ENCODE data around the gene IRF9. TPM values are rescaled to one million over a fixed set of nuclear protein-coding genes. Genes with fewer than 3 reads are reported as not detected.

IRF9 gene
- total RNA-seq, 1 donor from 2014 or later = 158 TPM

DNA sequence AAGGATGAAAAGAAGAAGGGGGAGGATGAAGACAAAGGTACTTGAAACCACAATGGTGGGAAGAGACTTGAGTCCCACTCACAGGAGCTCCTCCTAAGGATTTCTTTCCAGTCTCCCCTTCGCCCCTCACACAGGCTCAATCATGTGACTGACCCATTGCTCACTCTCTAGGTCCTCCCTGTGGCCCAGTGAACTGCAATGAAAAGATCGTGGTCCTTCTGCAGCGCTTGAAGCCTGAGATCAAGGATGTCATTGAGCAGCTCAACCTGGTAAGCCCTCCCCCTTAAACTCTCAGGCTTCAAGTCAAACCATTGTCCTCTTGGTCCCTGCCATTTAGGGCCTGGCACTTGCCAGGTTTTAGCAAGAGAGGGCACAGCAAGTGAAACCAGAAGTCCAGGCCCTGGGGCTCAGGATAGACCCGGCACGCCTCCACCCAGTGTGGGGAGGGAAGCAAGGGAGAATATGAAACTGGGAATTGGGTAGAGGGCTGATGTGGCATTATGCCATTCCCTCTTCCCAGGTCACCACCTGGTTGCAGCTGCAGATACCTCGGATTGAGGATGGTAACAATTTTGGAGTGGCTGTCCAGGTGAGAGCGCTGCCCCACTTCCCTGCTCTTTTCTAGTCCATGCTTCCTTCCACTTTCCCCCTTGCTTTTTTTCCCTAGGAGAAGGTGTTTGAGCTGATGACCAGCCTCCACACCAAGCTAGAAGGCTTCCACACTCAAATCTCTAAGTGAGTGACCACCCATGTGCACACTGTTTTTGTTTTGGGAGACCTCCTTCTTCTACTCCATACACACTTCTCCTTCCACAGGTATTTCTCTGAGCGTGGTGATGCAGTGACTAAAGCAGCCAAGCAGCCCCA lies 23.3 kb upstream of the IRF9 start:
- DNase-seq = no peak
- peak overlapping the region; percentile 100 for H3K4me3 ChIP-seq
- H3K36me3 ChIP-seq = peaks cover 29% of the 10 kb centered on the region
- TF ChIP-seq, protein P1, sequence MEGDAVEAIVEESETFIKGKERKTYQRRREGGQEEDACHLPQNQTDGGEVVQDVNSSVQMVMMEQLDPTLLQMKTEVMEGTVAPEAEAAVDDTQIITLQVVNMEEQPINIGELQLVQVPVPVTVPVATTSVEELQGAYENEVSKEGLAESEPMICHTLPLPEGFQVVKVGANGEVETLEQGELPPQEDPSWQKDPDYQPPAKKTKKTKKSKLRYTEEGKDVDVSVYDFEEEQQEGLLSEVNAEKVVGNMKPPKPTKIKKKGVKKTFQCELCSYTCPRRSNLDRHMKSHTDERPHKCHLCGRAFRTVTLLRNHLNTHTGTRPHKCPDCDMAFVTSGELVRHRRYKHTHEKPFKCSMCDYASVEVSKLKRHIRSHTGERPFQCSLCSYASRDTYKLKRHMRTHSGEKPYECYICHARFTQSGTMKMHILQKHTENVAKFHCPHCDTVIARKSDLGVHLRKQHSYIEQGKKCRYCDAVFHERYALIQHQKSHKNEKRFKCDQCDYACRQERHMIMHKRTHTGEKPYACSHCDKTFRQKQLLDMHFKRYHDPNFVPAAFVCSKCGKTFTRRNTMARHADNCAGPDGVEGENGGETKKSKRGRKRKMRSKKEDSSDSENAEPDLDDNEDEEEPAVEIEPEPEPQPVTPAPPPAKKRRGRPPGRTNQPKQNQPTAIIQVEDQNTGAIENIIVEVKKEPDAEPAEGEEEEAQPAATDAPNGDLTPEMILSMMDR (IDR thresholded peaks at IDR 0.05) = no peak
- no peak overlapping the region for H3K27ac ChIP-seq
- peaks cover 53% of the 10 kb centered on the region for H3K4me1 ChIP-seq
- no peak for ATAC-seq
- no peaks in the 10 kb centered on the region for H3K27me3 ChIP-seq (ENCODE audit: low read depth)
- intact Hi-C loops (cut with DNase I) = no loop called here
- no peaks in the 10 kb centered on the region for H3K9me3 ChIP-seq

DNA sequence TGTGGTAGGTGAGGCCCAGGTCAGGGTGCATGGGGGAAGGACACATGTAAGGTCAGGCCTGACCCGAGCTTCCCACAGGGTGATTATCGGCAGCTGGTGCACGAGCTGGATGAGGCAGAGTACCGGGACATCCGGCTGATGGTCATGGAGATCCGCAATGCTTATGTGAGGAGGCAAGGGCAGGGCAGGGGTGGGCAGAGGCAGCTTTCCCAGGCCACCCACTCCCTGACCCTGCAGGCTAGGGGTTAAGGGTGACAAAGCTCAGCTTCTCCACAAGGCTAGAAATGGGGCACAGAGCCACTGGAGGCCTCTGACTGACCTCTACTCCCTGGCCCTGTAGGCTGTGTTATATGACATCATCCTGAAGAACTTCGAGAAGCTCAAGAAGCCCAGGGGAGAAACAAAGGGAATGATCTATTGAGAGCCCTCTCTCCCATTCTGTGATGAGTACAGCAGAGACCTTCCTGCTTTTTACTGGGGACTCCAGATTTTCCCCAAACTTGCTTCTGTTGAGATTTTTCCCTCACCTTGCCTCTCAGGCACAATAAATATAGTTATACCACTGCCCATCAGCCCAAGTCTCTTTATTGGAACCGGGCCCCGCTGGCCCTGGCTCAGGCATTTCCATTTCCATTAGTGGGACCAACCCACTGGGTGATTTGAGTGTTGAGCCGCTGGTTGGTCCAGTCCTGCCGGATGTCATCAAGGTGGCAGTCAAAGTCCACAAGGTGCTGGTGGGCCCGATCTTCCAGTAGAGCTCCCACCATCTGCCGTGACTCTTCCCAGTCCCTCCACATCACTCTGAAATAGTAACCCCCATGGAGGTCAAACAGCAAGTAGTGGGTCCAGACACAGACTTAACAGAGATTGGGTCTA lies 22.4 kb upstream of the IRF9 start:
- DNase-seq (no peak), ATAC-seq (no peak)
- Histone ChIP-seq H3K4me3 (no peak overlapping the region), H3K9me3 (no peaks in the 10 kb centered on the region), H3K36me3 (peaks cover 34% of the 10 kb centered on the region), H3K4me1 (peaks cover 53% of the 10 kb centered on the region), H3K27ac (no peak overlapping the region), H3K27me3 (ENCODE audit: low read depth) (no peaks in the 10 kb centered on the region)
- intact Hi-C loops (cut with DNase I) = no loop called here
- TF ChIP-seq, protein P1 (IDR thresholded peaks at IDR 0.05) = no peak

DNA sequence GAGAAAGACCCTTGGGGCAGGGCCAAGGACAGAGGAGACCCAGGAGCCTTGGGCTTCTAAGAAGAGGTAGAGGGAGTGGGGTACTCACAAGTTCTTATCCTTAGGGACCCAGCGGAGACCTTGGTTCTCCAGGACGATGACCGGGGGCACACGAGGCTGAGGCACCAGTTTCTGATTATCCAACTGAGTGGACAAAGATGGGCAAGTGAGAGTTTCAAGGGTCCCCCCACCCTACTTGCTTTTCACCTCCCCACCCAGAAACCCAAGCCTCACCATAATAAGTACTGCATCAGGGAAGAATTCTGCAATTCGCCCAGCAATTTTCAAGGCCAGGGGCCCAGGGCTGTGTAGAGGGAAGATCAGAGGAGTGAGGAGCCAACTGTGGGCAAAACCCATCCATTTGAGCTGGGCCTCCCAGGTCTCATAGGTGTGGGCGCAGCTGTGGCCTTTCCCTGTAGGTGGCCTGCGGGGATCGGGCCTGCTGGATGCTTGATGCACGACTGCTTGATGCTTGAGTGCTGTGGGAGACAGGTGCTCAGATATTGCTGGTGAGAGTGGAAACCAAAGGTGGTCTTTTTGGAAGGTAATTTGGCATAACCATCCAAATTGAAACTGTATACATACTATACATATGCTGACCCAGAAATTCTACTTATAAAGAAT lies 21.7 kb upstream of the IRF9 start:
- ATAC-seq = no peak
- intact Hi-C loops (cut with DNase I) = no loop called here
- Histone ChIP-seq H3K4me3 (peak overlapping the region; percentile 90), H3K4me1 (peaks cover 53% of the 10 kb centered on the region), H3K36me3 (peaks cover 42% of the 10 kb centered on the region), H3K27me3 (ENCODE audit: low read depth) (no peaks in the 10 kb centered on the region), H3K9me3 (no peaks in the 10 kb centered on the region), H3K27ac (no peak overlapping the region)
- TF ChIP-seq, protein P1 (IDR thresholded peaks at IDR 0.05) = no peak
- DNase-seq = no peak

DNA sequence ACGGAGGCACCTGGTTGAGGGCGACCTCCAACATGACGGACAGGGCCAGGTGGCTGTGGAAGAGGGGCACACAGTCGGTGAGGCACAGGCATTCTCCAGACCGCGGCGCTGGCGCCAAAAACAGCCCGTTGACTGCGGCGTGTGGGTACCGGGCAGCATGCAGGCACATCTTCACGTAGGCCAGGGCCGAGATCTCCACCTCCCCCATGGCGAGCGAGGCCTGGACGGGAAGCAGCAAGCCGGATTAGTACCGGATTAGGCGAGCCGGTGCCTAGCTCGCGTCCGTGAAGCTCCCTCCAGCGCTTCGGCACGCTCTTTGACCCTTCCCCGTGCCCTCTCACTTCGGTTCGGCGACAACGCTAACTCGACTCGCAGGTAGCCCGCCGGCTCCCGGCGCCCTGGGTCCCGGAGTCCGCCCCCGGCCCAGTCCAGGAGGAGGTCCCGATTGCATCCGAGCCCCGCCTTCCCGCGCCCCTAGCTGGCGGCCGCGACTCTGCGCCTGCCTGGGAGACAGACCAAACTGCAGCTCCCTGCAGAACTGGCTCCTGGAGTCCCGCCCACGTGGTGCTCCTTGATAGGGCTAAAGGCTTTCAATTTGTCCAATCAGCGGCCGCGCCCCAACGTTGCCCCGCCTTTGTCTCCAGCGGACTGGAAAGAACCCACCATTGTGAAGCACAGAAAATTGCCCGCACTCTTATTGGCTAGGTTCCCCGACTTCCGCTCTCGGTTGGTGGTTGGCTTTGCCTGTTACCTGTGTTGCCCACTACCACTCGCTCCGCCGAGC lies 19.8 kb upstream of the IRF9 start, which contains the start of gene EMC9:
Gene EMC9, minus strand, starts transcription at position 495 of the 784 bp plus-strand sequence. Its CDS starts 287 bp downstream, at position 208.
- no peaks in the 10 kb centered on the region for H3K9me3 ChIP-seq
- no peaks in the 10 kb centered on the region for H3K27me3 ChIP-seq (ENCODE audit: low read depth)
- H3K4me1 ChIP-seq = peaks cover 59% of the 10 kb centered on the region
- H3K36me3 ChIP-seq = peaks cover 49% of the 10 kb centered on the region
- ATAC-seq (peak; percentile 96 to 97), DNase-seq (peak; percentile 100)
- peak within 1 kb of the TSS; percentile 90 for H3K4me3 ChIP-seq
- TF ChIP-seq, protein P1 (IDR thresholded peaks at IDR 0.05) = peak; percentile 54
- peak within 1 kb of the TSS; percentile 85 for H3K27ac ChIP-seq
- intact Hi-C loops (cut with DNase I) = no loop called here
